H1 (cell line): ENCODE results near the gene MACROD1. TPM values are rescaled to one million over a fixed set of nuclear protein-coding genes. Genes with fewer than 3 reads are reported as not detected.

Source experiments
- CTCF ChIA-PET: fragments of 300-600 bp; sonication (Branson Sonifier 250); formaldehyde crosslinking; loops from one replicate; lab custom pipeline; 2021; ENCODE audit not compliant: partially characterized antibody; lab: Charles Lee
- POLR2A ChIA-PET: fragments of 300-600 bp; sonication (Branson Sonifier 250); formaldehyde crosslinking; loops from one replicate; lab custom pipeline; 2021; ENCODE audit warnings: inconsistent platforms; ENCODE audit not compliant: partially characterized antibody; lab: Charles Lee
- DNase-seq, 2 experiments: peaks; one replicate each; pipeline versions ENCODE4 v3.0.0 to v3.0.0-alpha.2; 2010 to 2022; ENCODE audit warnings: low spot score in 2 of 2, low read depth in 1 of 2, mixed read lengths in 1 of 2
- FAIRE-seq: peaks from 2 replicates; lab custom pipeline; 2011; peaks lifted over from hg19 to GRCh38; lab: Jason Lieb, UNC
- H2AFZ ChIP-seq: 2 replicates; pipeline ENCODE4 v1.8.1; 2012; ENCODE audit warnings: low read length, inconsistent platforms
- H2AK5ac ChIP-seq: 2 replicates; pipeline ENCODE4 v1.6.1; 2013; ENCODE audit warnings: low read depth, low read length
- H2BK120ac ChIP-seq: replicated peaks from 2 replicates; pipeline ENCODE3; 2013; ENCODE audit warnings: low read depth, low read length, inconsistent platforms
- H2BK12ac ChIP-seq: 2 replicates; pipeline ENCODE4 v1.6.1; 2013; ENCODE audit warnings: low read depth, low read length
- H2BK15ac ChIP-seq: 2 replicates; pipeline ENCODE4 v1.6.1; 2013; ENCODE audit warnings: low read length
- H2BK20ac ChIP-seq: 2 replicates; pipeline ENCODE4 v1.6.1; 2013; ENCODE audit warnings: low read length
- H2BK5ac ChIP-seq: 2 replicates; pipeline ENCODE4 v1.6.1; 2013; ENCODE audit warnings: low read depth, low read length
- H3K14ac ChIP-seq: 2 replicates; pipeline ENCODE4 v1.6.1; 2013; ENCODE audit warnings: inconsistent platforms; ENCODE audit not compliant: insufficient read length
- H3K18ac ChIP-seq: 2 replicates; pipeline ENCODE4 v1.6.1; 2013; ENCODE audit warnings: low read length; ENCODE audit errors: extremely low read depth
- H3K23ac ChIP-seq: 2 replicates; pipeline ENCODE4 v1.6.1; 2013; ENCODE audit warnings: inconsistent platforms; ENCODE audit not compliant: insufficient read length
- H3K23me2 ChIP-seq: 2 replicates; pipeline ENCODE4 v1.6.1; 2013; ENCODE audit warnings: low read depth, low read length
- H3K27ac ChIP-seq: 2 replicates; pipeline ENCODE4 v1.6.1; 2011; ENCODE audit warnings: low read depth, low read length, inconsistent platforms
- H3K27me3 ChIP-seq, 4 experiments: replicated peaks in 1 of 4; 1 replicate in 1 of 4; 2 replicates in 3 of 4; pipeline versions ENCODE4 v1.6.1 to v1.8.1; 2011 to 2013; ENCODE audit warnings: low read length in 3 of 4, mild to moderate bottlenecking in 3 of 4, inconsistent platforms in 2 of 4, mixed read lengths in 2 of 4, moderate library complexity in 1 of 4; ENCODE audit not compliant: control insufficient read depth in 3 of 4, insufficient read depth in 3 of 4; ENCODE audit errors: extremely low read depth in 1 of 4
- H3K36me3 ChIP-seq, 4 experiments: 2 replicates each; pipeline versions ENCODE4 v1.6.1 to v1.8.1; 2011 to 2013; ENCODE audit warnings: mild to moderate bottlenecking in 4 of 4, low read length in 3 of 4, moderate library complexity in 2 of 4, control low read depth in 1 of 4, inconsistent platforms in 1 of 4; ENCODE audit not compliant: insufficient read depth in 4 of 4, control insufficient read depth in 2 of 4
- H3K4ac ChIP-seq: replicated peaks from 2 replicates; pipeline ENCODE3; 2013; ENCODE audit warnings: low read length, low read depth, mixed read lengths, inconsistent platforms; ENCODE audit not compliant: insufficient read length
- H3K4me1 ChIP-seq, 4 experiments: replicated peaks in 1 of 4; 1 replicate in 1 of 4; 2 replicates in 3 of 4; pipeline versions ENCODE4 v1.6.1 to v1.8.1; 2011 to 2013; ENCODE audit warnings: low read length in 3 of 4, inconsistent platforms in 2 of 4, mixed read lengths in 1 of 4; ENCODE audit not compliant: insufficient read depth in 4 of 4, control insufficient read depth in 3 of 4
- H3K4me2 ChIP-seq, 2 experiments: 2 replicates each; pipeline versions ENCODE4 v1.6.1 to v1.8.1; 2011 to 2013; ENCODE audit warnings: low read depth in 2 of 2, low read length in 2 of 2, control low read depth in 1 of 2, inconsistent platforms in 1 of 2, mild to moderate bottlenecking in 1 of 2; ENCODE audit not compliant: insufficient read depth in 1 of 2
- H3K4me3 ChIP-seq, 4 experiments: fragments of 200-600, 300-600 bp in 1 of 4; sonication (generic), shearing (Covaris generic), sonication (Bioruptor Twin) in 1 of 4; 2 replicates each; pipeline versions ENCODE4 v1.5.1 to v1.8.1; 2011 to 2016; ENCODE audit warnings: low read length in 4 of 4, low read depth in 3 of 4, control low read depth in 2 of 4, inconsistent platforms in 2 of 4, mild to moderate bottlenecking in 2 of 4, mixed read lengths in 1 of 4, moderate library complexity in 1 of 4; ENCODE audit not compliant: insufficient read depth in 2 of 4; ENCODE audit errors: extremely low read depth in 1 of 4
- H3K56ac ChIP-seq: replicated peaks from 2 replicates; pipeline ENCODE3; 2013; ENCODE audit warnings: low read depth, mild to moderate bottlenecking, mixed read lengths, low read length, inconsistent platforms; ENCODE audit not compliant: insufficient read length
- H3K79me1 ChIP-seq: 2 replicates; pipeline ENCODE4 v1.6.1; 2013; ENCODE audit warnings: low read depth, low read length, control low read depth
- H3K79me2 ChIP-seq, 2 experiments: 2 replicates each; pipeline versions ENCODE4 v1.6.1 to v1.8.1; 2012 to 2013; ENCODE audit warnings: low read length in 2 of 2, mild to moderate bottlenecking in 2 of 2, inconsistent platforms in 1 of 2; ENCODE audit not compliant: insufficient read depth in 2 of 2, control insufficient read depth in 1 of 2
- H3K9ac ChIP-seq, 4 experiments: replicated peaks in 1 of 4; 1 replicate in 1 of 4; 2 replicates in 3 of 4; pipeline versions ENCODE4 v1.6.1 to v1.8.1; 2011 to 2013; ENCODE audit warnings: low read depth in 3 of 4, low read length in 3 of 4, control low read depth in 2 of 4, mild to moderate bottlenecking in 2 of 4, moderate library complexity in 2 of 4, inconsistent platforms in 1 of 4; ENCODE audit errors: extremely low read depth in 1 of 4
- H3K9me3 ChIP-seq, 2 experiments: 2 replicates each; pipeline versions ENCODE4 v1.6.1 to v1.8.1; 2012 to 2013; ENCODE audit warnings: mild to moderate bottlenecking in 2 of 2, moderate library complexity in 2 of 2, control low read depth in 1 of 2, inconsistent platforms in 1 of 2, low read depth in 1 of 2, low read length in 1 of 2, mixed read lengths in 1 of 2; ENCODE audit not compliant: insufficient read depth in 2 of 2
- H4K20me1 ChIP-seq, 2 experiments: replicated peaks in 1 of 2; 2 replicates each; pipeline versions ENCODE3 to v1.8.1; 2011 to 2013; ENCODE audit warnings: inconsistent platforms in 2 of 2, low read length in 2 of 2, mild to moderate bottlenecking in 1 of 2; ENCODE audit not compliant: insufficient read depth in 2 of 2, control insufficient read depth in 1 of 2
- H4K5ac ChIP-seq: 2 replicates; pipeline ENCODE4 v1.6.1; 2013; ENCODE audit warnings: low read length, low read depth, mixed read lengths, inconsistent platforms; ENCODE audit not compliant: insufficient read length
- H4K8ac ChIP-seq: 2 replicates; pipeline ENCODE4 v1.8.0; 2013; ENCODE audit warnings: mild to moderate bottlenecking, moderate library complexity, low read length, inconsistent platforms; ENCODE audit not compliant: insufficient read depth; ENCODE audit errors: extremely low read depth
- H4K91ac ChIP-seq: replicated peaks from 2 replicates; pipeline ENCODE3; 2013; ENCODE audit warnings: low read length, mixed read lengths, inconsistent platforms; ENCODE audit not compliant: insufficient read length
- CHD1 ChIP-seq: IDR thresholded peaks from 2 replicates; pipeline ENCODE4 v1.6.1; 2012; ENCODE audit warnings: low read depth, low read length, improper control_type of control experiment
- HDAC6 ChIP-seq: IDR thresholded peaks from one replicate; pipeline ENCODE4 v1.7.1; 2012; ENCODE audit warnings: low read depth, mild to moderate bottlenecking, inconsistent platforms, low read length, moderate library complexity
- KDM1A ChIP-seq: fragments of 200-600, 300-600 bp; sonication (generic); IDR thresholded peaks from 2 replicates; pipeline ENCODE4 v1.7.1; 2016; ENCODE audit warnings: mild to moderate bottlenecking, low read length, borderline replicate concordance
- POU5F1 ChIP-seq: IDR thresholded peaks from 2 replicates; pipeline ENCODE4 v1.6.1; 2011; ENCODE audit warnings: low read depth, mild to moderate bottlenecking, low read length, moderate library complexity
- RAD21 ChIP-seq, 2 experiments: IDR thresholded peaks in 1 of 2; conservative IDR thresholded peaks in 1 of 2; 2 replicates each; pipeline ENCODE4 v1.6.1; 2011; ENCODE audit warnings: low read depth in 2 of 2, low read length in 2 of 2, improper control_type of control experiment in 1 of 2, inconsistent platforms in 1 of 2, mild to moderate bottlenecking in 1 of 2, moderate library complexity in 1 of 2
- SIN3A ChIP-seq, 2 experiments: IDR thresholded peaks in 1 of 2; conservative IDR thresholded peaks in 1 of 2; 2 replicates each; pipeline ENCODE4 v1.6.1; 2011 to 2012; ENCODE audit warnings: low read length in 2 of 2, improper control_type of control experiment in 1 of 2, low read depth in 1 of 2, mild to moderate bottlenecking in 1 of 2
- SIX5 ChIP-seq: IDR thresholded peaks from 2 replicates; pipeline ENCODE4 v1.6.1; 2011; ENCODE audit warnings: mild to moderate bottlenecking, low read depth, low read length
- SP1 ChIP-seq: IDR thresholded peaks from 2 replicates; pipeline ENCODE4 v1.6.1; 2011; ENCODE audit warnings: low read depth, low read length
- ZNF274 ChIP-seq: IDR thresholded peaks from 2 replicates; pipeline ENCODE4 v1.7.0; 2012; ENCODE audit warnings: low read length, borderline replicate concordance; ENCODE audit errors: extremely low read depth
- WGBS, 2 experiments: shearing (Covaris generic) in 1 of 2; methylation state at CpG; one replicate each; pipeline versions ENCODE4 v1.1.6 to v1.1.7; 2013 to 2015; ENCODE audit warnings: low lambda C conversion rate in 2 of 2, mixed read lengths in 2 of 2, inconsistent platforms in 1 of 2, low coverage in 1 of 2, missing lambda C conversion rate in 1 of 2; ENCODE audit not compliant: insufficient replicate concordance in 2 of 2, insufficient coverage in 1 of 2, insufficient read length in 1 of 2; ENCODE audit errors: extremely low coverage in 1 of 2, missing lambda C conversion rate in 1 of 2; 5-methylcytosine and 5-hydroxymethylcytosine counted together
- polyA plus RNA-seq, 7 experiments: library from polyadenylated mRNA; depleted of rRNA in 3 of 7; stranded (reverse) in 5 of 7; unstranded in 2 of 7; fragments of >200 nt in 5 of 7; fragments of 200-250 nt in 2 of 7; gene quantifications; 1 replicate in 5 of 7; 2 replicates in 1 of 7; 4 replicates in 1 of 7; pipeline versions ENCODE4 v1.2.1 to v1.2.3, GENCODE V29; 2011 to 2013; ENCODE audit warnings: missing spikeins in 2 of 7, mixed read lengths in 2 of 7
- total RNA-seq: library from RNA; stranded (reverse); fragmentation: NEBNext Ultra II Directional; extraction: Animal tissue kit (Norgen Biotek cat#: 25700); gene quantifications from 2 replicates; pipeline ENCODE4 v1.2.1, GENCODE V29; 2021
- TF ChIP-seq, protein P1 (sequence below), 3 experiments: IDR thresholded peaks; 1 replicate in 2 of 3; 2 replicates in 1 of 3; pipeline versions ENCODE4 v1.5.1 to v1.6.1; 2011; ENCODE audit warnings: low read length in 3 of 3, mild to moderate bottlenecking in 3 of 3, inconsistent platforms in 2 of 3, low read depth in 1 of 3, moderate library complexity in 1 of 3; ENCODE audit not compliant: insufficient read depth in 1 of 3; ENCODE audit errors: control extremely low read depth in 1 of 3

MACROD1 gene
- total and polyA plus RNA-seq, 2 of the 8 experiments (the other 6 are each of a cell fraction or from before 2014, with no cell fraction given): 19.5 to 34.1 TPM

DNA sequence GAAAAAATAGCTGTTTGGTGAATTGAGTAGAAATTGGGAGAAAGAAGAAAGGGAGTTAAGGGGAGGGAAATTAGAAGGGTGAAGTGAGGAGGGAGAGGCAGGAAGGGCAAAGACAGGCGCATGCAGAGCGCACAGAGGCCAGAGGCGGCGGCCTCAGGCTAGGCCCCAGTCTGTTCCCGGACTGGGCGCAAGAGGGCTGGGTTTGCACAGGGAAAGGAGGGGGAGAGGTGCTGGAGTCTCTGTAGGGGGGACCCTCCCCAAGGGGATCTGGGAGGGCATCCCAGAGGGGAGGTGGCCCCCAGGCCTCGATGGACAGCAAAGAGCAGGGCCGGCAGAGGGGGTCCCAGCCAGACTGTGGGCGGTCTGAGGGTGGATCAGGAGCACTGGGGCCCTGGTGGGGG lies 131.5 kb downstream of the MACROD1 start:
- no peak overlapping the region for H3K14ac ChIP-seq
- peaks cover 8 to 18% of the 10 kb centered on the region in 2 experiments for H4K20me1 ChIP-seq
- no peak overlapping the region for H4K5ac ChIP-seq
- WGBS, 2 experiments: 23% methylated on average over 8 of the region's 9 CpGs; no CpG with 5 or more reads in 1 of the 2 experiments
- FAIRE-seq: no peak
- H2BK12ac ChIP-seq: no peak overlapping the region
- ChIA-PET POLR2A (interaction anchor here (0.9 to 2.0 kb wide), 4 partner anchors 10 to 19 kb away, joined by 3 to 6 read pairs (median 4); no protein-coding TSS in a partner anchor), CTCF (interaction anchor here (0.6 to 21.2 kb wide), 19 partner anchors 9 to 125 kb away, joined by 3 to 291 read pairs (median 5); partner anchors contain the start of gene RCOR2)
- H2AFZ ChIP-seq: no peak overlapping the region
- no peaks in the 10 kb centered on the region for H3K9me3 ChIP-seq
- no peak overlapping the region for H3K23ac ChIP-seq
- H2BK120ac ChIP-seq: no peak overlapping the region
- H3K4me3 ChIP-seq: no peak overlapping the region
- H3K18ac ChIP-seq: no peak overlapping the region
- peaks cover 4 to 19% (median 9%) of the 10 kb centered on the region in 4 experiments; a peak in 6 of 7 replicates for H3K4me1 ChIP-seq
- H3K4me2 ChIP-seq: peak overlapping the region in 1 of 2 experiments; percentile 72; a peak in 1 of 4 replicates
- no peak overlapping the region for H2BK20ac ChIP-seq
- H3K4ac ChIP-seq: no peak overlapping the region
- no peak overlapping the region for H2BK5ac ChIP-seq
- H4K8ac ChIP-seq: no peak overlapping the region
- H2BK15ac ChIP-seq: no peak overlapping the region
- H3K23me2 ChIP-seq: peaks cover 7% of the 10 kb centered on the region; the same call in 1 of the 2 replicates
- DNase-seq: peak in 1 of 2 experiments; percentile 74
- H3K56ac ChIP-seq: no peak overlapping the region
- H3K27ac ChIP-seq: no peak overlapping the region
- H3K36me3 ChIP-seq: no peaks in the 10 kb centered on the region
- H3K79me2 ChIP-seq: no peaks in the 10 kb centered on the region
- H2AK5ac ChIP-seq: no peak overlapping the region
- peaks cover 56 to 95% (median 86%) of the 10 kb centered on the region in 4 experiments for H3K27me3 ChIP-seq
- H3K79me1 ChIP-seq: no peaks in the 10 kb centered on the region
- no peak overlapping the region for H3K9ac ChIP-seq
- no peak overlapping the region for H4K91ac ChIP-seq
- TF ChIP-seq, protein P1, sequence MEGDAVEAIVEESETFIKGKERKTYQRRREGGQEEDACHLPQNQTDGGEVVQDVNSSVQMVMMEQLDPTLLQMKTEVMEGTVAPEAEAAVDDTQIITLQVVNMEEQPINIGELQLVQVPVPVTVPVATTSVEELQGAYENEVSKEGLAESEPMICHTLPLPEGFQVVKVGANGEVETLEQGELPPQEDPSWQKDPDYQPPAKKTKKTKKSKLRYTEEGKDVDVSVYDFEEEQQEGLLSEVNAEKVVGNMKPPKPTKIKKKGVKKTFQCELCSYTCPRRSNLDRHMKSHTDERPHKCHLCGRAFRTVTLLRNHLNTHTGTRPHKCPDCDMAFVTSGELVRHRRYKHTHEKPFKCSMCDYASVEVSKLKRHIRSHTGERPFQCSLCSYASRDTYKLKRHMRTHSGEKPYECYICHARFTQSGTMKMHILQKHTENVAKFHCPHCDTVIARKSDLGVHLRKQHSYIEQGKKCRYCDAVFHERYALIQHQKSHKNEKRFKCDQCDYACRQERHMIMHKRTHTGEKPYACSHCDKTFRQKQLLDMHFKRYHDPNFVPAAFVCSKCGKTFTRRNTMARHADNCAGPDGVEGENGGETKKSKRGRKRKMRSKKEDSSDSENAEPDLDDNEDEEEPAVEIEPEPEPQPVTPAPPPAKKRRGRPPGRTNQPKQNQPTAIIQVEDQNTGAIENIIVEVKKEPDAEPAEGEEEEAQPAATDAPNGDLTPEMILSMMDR (IDR thresholded peaks at IDR 0.05; ENCODE audit: control extremely low read depth in 1 of 3, insufficient read depth in 1 of 3, low read depth in 1 of 3, low read length in 3 of 3): peak in 2 of 3 experiments; percentile 64 to 80; a peak in 3 of 4 replicates
- TF ChIP-seq SP1 (no peak), POU5F1 (no peak), RAD21 (IDR thresholded peaks at IDR 0.05 in 1 of 2, conservative IDR thresholded peaks at IDR 0.05 in 1 of 2; ENCODE audit: low read depth in 2 of 2, low read length in 2 of 2) (peak; percentile 39 to 49), SIN3A (conservative IDR thresholded peaks at IDR 0.05 in 1 of 2, IDR thresholded peaks at IDR 0.05 in 1 of 2; ENCODE audit: low read depth in 1 of 2, low read length in 2 of 2) (0 out of 4 replicates have a peak, but pooled peaks of 1 of the 2 experiments have one; percentile 27), SIX5 (no peak), ZNF274 (no peak), CHD1 (no peak), HDAC6 (no peak), KDM1A (peak; percentile 76)
